Measurements from ENCODE around the gene TMEM247.
"Not testable (repeated sequence)": the region's sequence is repeated elsewhere in the genome, so short reads cannot be mapped to it uniquely, and the experiment has no call there.

The TMEM247 gene

DNA sequence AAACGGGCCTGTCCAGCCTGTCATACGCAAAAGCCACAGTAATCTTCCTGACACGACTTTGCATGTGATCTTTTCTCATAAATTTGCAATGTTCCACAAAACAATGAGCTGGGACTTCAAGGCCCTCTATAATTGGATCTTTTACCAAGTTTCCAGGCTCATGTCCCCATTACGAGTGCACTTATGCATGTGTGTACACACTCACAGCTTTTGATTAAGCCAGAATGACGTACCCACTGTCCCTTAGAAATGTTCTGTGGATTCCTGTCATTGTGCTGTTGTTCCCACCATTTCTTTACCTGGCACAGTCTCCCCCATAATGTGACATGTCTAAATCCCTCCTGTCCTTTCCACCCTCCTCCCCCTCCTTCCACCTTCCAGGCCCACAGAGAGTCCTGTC, 19.7 kb upstream of the TMEM247 start:
- DNase-seq = no peak

GRCh38 chr2:46460241-46460921, 19.0 kb upstream of the TMEM247 start:
- no peak for DNase-seq

GRCh38 chr2:46461011-46461674, 18.2 kb upstream of the TMEM247 start:
- DNase-seq = peak; percentile 87

DNA sequence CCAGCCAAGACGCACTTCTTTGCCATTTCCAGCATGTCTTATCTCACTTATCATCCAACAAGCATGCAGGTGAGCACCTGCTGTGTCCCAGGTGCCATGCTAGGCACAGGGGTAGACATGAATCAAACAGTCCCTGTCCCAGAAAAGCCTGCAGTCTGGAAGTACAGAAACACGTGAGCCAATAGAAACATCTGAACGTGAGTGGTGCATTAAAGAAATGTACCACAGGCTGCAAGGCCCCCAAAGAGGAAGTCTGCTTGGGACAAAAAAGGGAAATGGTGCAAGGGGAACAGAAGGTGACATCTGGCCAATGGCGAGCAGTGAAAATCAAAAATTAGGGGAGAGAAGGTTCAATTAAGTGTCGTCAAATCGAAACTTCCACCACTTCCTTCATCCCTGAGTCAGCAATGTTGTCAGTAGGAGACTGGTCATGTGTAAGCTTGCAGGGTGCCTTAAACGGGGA, 17.6 kb upstream of the TMEM247 start:
- DNase-seq = peak; percentile 59

DNA sequence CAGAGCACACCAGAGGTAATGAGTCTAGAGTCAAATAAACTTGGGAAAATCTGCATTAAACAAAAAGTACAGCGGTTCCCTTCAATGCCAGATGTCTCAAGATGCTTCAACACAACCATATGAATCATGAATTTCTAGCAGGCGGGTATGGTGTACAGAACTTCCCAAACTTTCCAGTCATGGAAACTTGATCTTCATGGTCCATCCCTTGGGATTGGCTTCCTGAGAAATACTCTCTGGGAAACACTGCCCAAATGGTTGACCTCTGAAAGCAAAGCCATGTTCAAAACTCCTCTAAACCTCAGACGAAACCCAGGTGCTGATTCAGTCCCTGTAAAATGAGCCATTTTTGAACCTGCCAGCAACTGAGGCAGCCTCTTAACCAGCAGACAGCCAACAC, 16.4 kb upstream of the TMEM247 start:
- no peak for DNase-seq

GRCh38 chr2:46469116-46469515, 10.2 kb upstream of the TMEM247 start:
- no peak for DNase-seq

DNA sequence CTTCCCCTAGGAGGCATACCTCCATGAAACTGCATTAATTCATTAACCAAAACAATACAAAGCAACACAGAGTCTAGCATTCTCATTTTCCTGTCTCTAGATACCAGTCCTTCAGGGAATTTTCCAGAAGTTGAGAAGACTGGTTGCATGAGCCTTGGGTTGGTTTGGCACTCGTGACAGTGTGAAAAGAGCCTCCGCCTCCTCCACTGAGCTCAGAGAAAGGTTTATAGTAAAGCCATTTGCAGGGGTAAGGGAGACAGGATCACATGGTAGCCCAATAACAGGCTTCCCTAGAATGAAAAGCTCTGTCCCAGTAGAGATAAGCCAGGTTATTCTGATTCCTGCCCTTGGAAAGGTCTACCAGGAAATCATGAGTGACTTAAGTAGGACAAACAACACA, 9.7 kb upstream of the TMEM247 start:
- no peak for DNase-seq

GRCh38 chr2:46470114-46470628, 9.2 kb upstream of the TMEM247 start:
- no peak for DNase-seq

GRCh38 chr2:46471019-46471583, 8.3 kb upstream of the TMEM247 start:
- DNase-seq = no peak

GRCh38 chr2:46471697-46472096, 7.7 kb upstream of the TMEM247 start:
- DNase-seq = no peak

DNA sequence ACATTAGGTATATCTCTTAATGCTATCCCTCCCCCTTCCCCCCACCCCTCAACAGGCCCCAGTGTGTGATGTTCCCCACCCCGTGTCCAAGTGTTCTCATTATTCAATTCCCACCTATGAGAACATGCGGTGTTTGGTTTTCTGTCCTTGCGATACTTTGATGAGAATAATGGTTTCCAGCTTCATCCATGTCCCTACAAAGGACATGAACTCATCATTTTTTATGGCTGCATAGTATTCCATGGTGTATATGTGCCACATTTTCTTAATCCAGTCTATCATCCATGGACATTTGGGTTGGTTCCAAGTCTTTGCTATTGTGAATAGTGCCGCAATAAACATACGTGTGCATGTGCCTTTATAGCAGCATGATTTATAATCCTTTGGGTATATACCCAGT, 7.2 kb upstream of the TMEM247 start:
- not testable (repeated sequence) for DNase-seq

DNA sequence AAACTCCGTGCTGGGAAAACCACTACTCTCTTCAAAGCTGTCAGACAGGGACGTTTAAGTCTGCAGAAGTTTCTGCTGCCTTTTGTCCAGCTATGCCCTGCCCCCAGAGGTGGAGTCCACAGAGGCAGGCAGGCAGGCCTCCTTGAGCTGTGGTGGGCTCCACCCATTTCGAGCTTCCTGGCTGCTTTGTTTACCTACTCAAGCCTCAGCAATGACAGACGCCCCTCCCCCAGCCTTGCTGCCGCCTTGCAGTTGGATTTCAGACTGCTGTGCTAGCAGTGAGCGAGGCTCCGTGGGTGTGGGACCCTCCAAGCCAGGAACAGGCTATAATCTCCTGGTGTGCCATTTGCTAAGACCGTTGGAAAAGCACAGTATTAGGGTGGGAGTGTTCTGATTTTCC, 1.9 kb upstream of the TMEM247 start:
- DNase-seq = not testable (repeated sequence)

DNA sequence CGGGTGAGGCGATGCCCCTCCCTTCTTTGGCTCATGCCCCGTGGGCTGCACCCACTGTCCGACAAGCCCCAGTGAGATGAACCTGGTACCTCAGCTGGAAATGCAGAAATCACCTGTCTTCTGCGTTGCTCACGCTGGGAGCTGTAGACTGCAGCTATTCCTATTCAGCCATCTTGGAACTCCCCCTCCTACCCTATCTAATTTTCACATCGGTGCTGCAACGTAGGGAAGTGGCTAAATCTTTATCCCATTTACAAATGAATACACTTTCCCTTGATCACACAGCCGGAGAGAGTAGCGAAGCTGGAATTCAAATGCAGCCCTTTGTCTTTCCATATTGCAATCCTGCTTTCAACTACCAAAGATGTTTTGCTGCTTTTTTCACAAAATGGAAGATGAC, 1.4 kb upstream of the TMEM247 start:
- DNase-seq = no peak

DNA sequence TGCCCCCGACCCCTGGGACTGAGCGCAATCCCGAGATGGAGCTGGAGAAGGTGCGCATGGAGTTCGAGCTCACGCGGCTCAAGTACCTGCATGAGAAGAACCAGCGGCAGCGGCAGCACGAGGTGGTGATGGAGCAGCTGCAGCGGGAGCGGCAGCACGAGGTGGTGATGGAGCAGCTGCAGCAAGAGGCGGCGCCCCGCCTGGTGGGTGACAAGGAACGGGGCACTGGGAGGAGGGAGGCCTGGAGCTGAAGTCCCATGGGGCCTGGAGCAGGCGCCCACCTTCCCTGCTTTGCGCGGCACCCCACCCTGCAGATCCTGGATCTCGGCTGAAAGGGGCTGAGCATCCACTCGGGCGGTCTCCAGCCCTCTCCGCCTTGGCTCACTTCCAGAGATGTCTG, 1.2 kb downstream of the TMEM247 start:
- DNase-seq = no peak

- DNase-seq = no peak
These were observed 2.1 kb downstream of the TMEM247 start for GRCh38 chr2:46481198-46482193.

GRCh38 chr2:46482490-46482889, 3.1 kb downstream of the TMEM247 start:
- no peak for DNase-seq

DNA sequence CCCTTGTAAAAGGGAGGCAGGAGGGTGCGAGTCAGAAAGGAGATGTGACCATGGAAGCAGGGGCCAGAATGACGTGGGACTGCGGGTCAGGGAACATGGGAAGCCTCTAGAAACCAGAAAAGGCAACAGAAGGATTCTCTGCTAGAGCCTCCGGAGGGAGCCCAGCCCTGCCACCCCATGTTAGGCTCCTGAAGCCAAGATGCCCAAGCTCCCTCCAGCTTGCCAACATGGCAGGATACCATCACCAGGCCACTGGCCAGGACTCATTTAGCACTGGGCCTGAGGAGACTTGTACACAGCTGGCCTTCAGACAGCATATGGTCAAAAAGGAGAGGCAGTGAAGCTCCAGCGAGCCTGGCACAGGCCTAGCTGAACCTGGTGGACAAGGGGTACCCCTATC, 5.6 kb downstream of the TMEM247 start:
- no peak for DNase-seq

DNA sequence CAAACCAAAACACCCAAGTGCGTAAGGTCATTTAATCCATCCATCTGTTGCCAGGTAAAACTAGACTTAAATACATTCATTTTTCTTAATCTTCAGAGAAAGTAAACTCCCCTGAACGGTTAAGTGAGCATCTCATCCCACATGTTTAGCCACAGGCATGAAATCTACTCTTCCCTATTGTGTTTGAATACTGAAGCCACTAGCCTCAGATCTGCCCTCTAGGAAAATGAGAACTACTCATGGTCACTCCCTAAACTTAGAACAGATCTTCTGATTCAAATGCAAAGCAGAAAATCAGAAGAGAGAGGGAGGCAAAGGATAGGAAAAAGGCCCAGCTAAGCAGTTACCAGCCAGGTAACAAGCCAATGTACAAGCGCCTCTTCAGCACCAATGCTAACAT, 7.1 kb downstream of the TMEM247 start:
- no peak for DNase-seq

- no peak for DNase-seq
These were observed 8.4 kb downstream of the TMEM247 start for GRCh38 chr2:46487667-46488335.

DNA sequence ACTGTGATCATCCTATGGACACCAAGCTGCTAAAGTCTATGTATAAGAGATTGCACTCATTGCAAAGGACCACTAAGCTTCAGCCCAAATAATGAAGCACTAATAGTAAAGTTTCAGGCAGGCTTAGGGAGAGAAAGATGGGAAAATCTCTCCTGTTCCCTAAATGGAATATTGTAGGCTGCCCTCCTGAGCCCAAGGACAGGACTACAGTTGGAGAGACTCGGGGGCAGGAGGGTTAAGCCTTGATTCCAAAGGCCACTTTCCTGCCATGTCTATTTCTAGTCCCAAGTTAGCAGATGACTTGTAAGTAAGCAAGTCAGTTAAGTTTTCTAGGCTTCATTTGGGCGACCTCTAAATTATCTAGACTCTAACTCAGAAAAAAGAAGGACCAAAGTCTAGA, 9.0 kb downstream of the TMEM247 start:
- no peak for DNase-seq

DNA sequence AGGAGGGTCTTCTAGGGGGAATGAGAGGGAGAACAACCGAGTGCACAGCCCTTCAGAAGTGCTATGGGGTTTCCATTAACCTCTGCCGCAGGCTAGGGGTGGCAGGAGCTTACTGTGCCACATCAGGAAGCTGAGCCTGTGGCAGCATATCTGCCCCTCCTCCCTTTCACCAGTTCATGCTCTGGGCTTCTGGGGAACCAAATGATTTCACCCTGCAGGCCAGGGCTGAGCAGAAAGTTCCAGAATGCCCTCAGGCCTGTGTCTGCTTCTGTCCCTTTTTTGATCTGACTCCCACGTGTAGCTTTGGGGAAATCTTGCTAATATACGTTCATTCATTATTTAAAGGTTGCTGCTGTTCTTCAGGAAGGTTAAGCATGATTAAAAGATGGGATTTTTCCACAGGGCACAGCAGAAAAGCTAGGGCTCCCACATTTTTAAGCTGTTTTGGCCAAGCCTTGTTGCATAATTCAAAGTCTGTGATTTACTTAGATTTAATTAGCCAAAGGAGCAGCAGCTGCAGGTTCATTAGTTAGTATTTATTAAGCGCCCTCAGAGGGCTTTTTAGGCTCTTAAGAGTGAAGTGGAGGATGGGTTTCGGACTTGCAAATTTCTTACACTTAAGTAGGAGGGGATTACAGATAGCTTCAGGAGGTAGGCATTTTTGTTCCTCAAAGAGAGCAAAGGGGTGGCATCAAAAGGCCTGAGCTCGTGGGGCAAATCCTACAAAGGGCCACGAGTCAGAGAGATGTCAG, 10.2 kb downstream of the TMEM247 start:
- DNase-seq = no peak

Data from OCI-M1 (cell line).